NCI-H446 treated with DMSO at 0.1 percent for 48 hours (cell line): Measurements from ENCODE around the gene SH3GL1.

Experiments used
- DNase-seq: peaks from one replicate; lab custom pipeline; 2025; lab: John Stamatoyannopoulos, UW

The SH3GL1 gene

GRCh38 chr19:4396949-4397783 is 3.2 kb downstream of the SH3GL1 start:
- no peak for DNase-seq

GRCh38 chr19:4393947-4394590 is 6.3 kb downstream of the SH3GL1 start:
- no peak for DNase-seq

DNA sequence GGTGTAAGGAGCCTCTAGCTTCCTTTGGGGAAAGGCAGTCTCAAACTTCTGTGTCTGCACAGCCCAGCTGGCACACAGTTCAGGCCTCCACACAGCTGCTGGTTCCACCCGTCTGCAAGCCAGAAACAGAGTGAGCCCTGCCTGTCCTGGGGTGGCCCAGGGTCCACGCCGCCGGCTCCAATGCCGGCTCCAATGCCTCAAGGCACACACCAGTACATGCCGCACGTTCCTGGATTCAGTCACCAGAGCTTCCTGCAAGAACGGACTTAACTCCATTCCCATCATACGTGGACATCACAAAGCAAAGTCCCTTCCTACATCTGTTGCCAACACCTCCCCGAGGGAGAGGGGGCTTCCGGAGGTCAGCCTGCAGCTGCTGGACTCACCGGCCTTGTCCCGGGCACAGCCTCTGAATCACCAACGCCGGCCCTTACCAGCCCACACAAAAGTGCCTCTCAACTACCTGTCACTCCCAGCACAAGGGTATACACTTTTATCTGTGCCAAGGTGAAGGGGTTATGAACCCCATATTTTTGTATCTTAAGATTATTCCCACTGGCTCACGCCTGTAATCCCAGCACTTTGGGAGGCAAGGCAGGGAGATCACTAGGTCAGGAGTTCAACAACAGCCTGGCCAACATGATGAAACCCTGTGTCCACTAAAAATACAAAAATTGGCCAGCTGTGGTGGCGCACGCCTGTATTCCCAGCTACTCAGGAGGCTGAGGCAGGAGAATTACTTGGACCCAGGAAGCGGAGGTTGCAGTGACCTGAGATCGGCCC is 8.5 kb downstream of the SH3GL1 start:
- no peak for DNase-seq

GRCh38 chr19:4391306-4391693 is 9.0 kb downstream of the SH3GL1 start:
- DNase-seq, result no peak

GRCh38 chr19:4390567-4391305 is 9.6 kb downstream of the SH3GL1 start:
- no peak for DNase-seq

GRCh38 chr19:4390017-4390566 is 10.3 kb downstream of the SH3GL1 start:
- DNase-seq, result no peak

- no peak for DNase-seq
These were observed 10.8 kb downstream of the SH3GL1 start for GRCh38 chr19:4389511-4390016.

- DNase-seq, result no peak
These were observed 11.3 kb downstream of the SH3GL1 start for GRCh38 chr19:4389064-4389375.

DNA sequence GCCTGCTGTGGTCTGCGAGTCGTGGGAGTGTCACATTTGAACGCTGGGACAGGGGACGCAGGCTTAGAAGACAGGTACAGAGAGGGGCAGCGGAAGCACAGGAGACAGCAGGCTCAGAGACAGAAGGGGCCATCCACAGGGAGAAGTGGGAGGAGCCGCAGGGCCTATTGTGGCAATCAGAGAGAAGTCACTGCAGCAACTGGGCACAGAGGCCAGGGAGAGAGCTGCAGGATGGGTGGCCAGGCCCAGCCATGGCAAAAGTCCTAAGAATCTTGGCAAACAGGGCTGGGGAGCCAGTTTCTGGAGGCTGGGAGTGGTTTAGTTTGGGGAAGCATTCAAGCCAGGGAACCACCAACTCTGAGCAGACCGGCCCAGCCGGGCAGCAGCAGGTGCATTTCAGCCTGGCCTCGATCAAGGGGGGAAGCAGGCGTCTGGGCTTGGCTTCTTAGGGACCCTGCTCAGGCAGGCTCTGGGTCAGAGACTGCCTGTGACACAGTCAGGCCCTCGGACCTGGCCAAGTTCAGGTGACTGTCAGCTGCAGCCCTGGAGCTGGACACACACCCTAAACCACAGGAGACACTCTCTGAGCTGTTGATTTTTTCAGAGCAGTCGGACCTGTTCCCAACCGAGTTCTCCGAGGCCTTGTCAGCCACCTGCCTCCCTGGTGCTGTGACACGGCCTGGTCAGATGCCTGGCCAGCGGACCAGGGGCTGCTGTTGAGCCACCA is 11.8 kb downstream of the SH3GL1 start:
- DNase-seq, result no peak

DNA sequence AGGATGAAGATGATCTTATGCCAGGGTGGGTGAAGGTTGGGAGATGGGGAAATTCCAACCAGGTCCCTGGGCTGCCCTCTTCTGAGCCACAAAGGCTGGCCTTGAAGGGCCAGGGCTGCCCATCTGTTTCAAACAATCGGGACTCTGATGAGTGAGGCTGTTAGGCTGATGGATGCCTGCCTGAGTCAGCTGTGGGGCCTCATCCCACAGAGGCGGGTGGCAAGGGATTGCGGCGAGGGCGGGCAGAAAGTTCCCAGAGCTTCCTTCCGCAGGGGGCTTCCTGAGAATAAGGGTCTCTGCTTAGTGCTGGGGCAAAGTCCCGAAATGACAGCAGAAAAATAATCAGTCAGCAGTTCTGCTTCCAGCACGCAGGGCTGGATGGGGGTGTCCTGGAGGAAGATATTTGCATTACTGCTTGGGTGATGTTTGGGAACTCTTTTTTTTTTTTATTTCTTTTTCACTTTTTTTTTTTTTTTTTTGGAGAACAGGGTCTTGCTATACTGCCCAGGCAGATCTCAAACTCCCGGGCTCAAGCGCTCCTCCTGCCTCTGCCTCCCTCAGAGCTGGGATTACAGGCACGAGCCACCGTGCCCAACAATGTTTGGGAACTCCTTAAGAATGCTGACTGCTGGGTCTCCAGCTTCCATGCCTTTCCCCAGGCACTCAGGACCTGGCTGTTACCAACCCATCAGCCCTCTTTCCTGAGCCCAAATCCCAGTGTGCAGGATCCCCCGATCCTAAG is 14.1 kb downstream of the SH3GL1 start:
- no peak for DNase-seq

- DNase-seq, result no peak
These were observed 14.9 kb downstream of the SH3GL1 start for GRCh38 chr19:4385291-4386040.

DNA sequence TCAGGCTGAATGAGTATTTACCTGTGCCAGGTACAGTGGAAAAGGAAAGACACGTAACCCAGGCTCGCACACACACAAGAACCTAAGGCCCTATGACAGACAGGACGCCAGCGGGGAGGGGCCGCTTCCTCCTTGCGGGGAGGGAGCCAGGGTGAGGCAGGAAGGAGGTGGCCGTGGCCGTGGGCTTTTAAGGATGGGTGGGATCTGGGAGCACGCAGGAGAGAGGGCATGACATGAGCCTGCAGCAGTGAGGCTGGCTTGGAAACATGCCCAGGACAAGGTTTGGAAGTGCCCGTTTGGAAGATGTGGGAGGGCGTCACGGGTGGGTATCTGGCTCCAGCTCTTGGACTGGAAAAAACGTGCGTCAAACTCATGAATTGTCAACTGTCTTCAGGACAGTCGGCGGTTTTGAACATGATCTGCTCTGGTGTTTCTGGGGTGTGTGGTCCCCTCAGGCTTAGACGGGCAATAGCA is 20.1 kb downstream of the SH3GL1 start:
- DNase-seq, result no peak

DNA sequence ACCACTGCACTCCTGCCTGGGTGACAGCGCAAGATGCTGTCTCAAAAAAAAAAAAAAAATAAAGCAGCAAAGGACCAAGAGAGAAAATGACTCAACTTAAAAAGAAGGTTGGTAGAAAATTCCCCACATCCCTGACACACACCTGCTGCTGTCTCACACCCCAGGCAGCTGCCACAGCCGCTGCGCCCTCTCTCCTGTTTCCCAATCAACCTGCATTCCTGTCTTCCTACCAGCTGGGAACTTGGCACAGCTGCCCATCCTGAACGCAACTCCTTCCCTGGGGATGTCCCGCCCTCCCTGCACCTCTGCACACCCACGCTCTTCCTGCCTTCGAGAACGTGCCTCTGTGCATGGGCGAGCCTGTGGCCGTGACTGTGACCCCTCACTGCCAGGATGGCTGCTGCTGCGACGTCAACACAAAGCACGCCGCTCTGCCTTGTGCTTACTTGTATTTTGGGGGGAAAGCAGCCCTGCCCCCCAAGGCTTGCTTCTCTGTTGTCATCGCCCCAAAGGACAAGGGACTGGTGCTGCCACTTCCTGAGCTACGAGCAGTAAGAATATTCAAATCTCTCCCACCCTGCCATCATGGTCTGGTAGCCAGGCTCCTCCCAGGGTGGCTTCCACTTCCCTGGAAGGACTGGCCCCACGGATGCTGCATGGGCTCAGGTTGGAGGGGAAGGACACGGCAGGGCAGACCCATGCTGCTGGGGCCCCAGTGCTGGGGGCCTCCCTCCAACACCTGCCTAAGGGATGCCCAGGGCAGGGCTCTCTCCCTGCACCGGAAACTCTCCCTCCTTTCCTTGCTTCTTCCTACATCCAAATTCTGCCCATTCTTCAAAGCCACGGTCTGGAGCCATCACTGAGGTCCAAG is 20.7 kb downstream of the SH3GL1 start:
- DNase-seq, result no peak

GRCh38 chr19:4378886-4379285 is 21.5 kb downstream of the SH3GL1 start:
- no peak for DNase-seq

DNA sequence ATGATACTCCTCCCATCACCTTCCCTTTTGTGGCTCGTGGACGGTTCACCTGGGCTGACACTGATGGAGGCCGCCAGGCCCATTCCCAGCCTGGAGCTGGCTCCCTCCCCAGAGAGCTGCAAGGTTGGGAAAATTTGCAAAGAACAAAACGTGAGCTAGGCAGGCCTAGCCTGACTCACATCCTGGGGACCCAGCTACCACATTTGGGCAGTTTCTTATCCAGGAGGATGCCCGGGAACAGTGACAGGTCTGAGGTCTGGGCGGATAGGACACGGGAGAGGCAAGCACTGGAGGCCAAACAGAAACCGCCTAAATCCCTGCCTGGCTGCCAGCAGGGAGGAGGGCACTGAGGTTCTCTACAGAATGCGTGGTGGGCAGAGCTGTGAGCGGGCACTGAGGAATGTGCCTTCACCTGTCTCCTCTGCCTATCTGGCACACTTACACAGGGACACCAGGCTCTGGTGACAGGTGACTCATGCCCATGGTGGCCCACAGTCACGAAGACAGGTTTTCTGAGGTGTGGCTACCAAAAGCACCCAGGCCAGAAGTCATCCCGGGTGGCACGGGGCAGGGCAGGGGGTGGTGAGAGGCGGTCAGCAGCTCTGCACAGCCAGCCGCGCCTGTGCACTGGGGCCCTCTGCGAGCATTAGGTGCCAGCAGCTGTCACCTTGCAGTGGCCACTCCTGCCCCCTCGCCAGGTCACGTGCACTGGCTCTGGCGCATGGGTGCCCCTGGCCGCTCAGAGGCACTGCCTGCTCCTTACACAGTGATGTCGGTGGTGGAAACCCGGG is 23.2 kb downstream of the SH3GL1 start:
- DNase-seq, result no peak

- DNase-seq, result no peak
These were observed 23.7 kb downstream of the SH3GL1 start for GRCh38 chr19:4376671-4376990.

DNA sequence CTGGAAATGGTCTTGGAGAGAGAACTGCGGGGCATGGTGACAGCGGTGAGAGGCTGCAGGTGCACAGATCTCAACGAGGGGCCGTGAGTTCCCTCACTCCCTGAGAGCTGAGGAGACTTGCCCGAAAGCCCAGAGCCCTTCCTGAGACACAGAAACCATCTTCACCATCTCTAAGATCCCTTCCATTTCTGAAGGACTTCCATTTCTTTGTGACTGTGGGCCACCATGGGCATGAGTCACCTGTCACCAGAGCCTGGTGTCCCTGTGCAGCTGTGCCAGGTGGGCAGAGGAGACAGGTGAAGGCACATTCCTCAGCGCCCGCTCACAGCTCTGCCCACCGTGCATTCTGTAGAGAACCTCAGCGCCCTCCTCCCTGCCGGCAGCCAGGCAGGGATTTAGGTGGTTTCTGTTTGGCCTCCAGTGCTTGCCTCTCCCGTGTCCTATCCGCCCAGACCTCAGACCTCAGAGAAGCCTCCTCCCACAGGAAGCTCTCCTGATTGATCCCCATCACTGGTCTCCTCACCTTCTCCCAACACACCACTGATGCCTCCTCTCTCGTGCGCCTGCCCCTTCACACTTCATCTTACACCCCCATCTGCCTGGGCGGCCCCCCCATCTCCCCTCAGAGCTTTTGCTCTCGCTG is 24.2 kb downstream of the SH3GL1 start:
- DNase-seq, result no peak
